Mucosa of descending colon (tissue), 3 donors: Measurements from ENCODE around the gene TCP11L1. TPM values are rescaled to one million over a fixed set of nuclear protein-coding genes. Genes with fewer than 3 reads are reported as not detected.
"Not testable (repeated sequence)": the region's sequence is repeated elsewhere in the genome, so short reads cannot be mapped to it uniquely, and the experiment has no call there.

Experiments
- ATAC-seq: fragments of 200-7000 bp; cut with Tn5 transposase; one replicate; pipeline ENCODE4 v1.9.1; 2020; ENCODE audit warnings: mild to moderate bottlenecking, moderate library complexity
- DNase-seq, 3 donors: peaks; one replicate each; pipeline ENCODE4 v3.0.0-alpha.2; 2020
- H3K36me3 ChIP-seq: fragments of 200-600 bp; one replicate; pipeline ENCODE4 v1.8.0; 2021; ENCODE audit warnings: low read depth, mild to moderate bottlenecking
- H3K4me1 ChIP-seq: fragments of 200-600 bp; one replicate; pipeline ENCODE4 v1.8.0; 2021; ENCODE audit warnings: low read depth, mild to moderate bottlenecking
- H3K4me3 ChIP-seq: fragments of 200-600 bp; one replicate; pipeline ENCODE4 v1.8.0; 2021; ENCODE audit warnings: mild to moderate bottlenecking
- H3K9me3 ChIP-seq: fragments of 200-600 bp; one replicate; pipeline ENCODE4 v1.8.0; 2021; ENCODE audit warnings: mild to moderate bottlenecking
- intact Hi-C, 2 donors: fragments of 100-400 bp; cut with DNase I in 1 of 2; cut with micrococcal nuclease in 1 of 2; formaldehyde crosslinking; loops; one replicate each; pipeline versions ENCODE4 v1.11.0 to v1.11.1; 2022; cut with DNase I, micrococcal nuclease
- total RNA-seq, 3 donors: library from RNA; stranded (reverse); fragmentation: NEBNext Ultra II Directional in 2 of 3; extraction: Animal tissue kit (Norgen Biotek cat#: 25700) in 2 of 3; gene quantifications; one replicate each; pipeline versions ENCODE4 v1.2.1 to v1.2.4, GENCODE V29; 2021 to 2023
- TF ChIP-seq, protein P1 (sequence below): fragments of 200-600 bp; IDR thresholded peaks from one replicate; pipeline ENCODE4 v1.8.0; 2022; ENCODE audit warnings: antibody characterized with exemption, mild to moderate bottlenecking
- donor health status: DM: no; HTN: no; CAD: no; lungs with moderate emphysema.
- donor health status: DM: no; HTN: no; CAD: no.
- donor health status: DM: no; HTN: yes; CAD: no.

Gene TCP11L1
- total RNA-seq, 3 donors from 2014 or later, result 24.8 to 51.6 (median 31.3) TPM

GRCh38 chr11:33109294-33109895 lies 70.0 kb downstream of the TCP11L1 start:
- Histone ChIP-seq H3K36me3 (no peaks in the 10 kb centered on the region), H3K9me3 (no peaks in the 10 kb centered on the region), H3K4me3 (no peak overlapping the region), H3K4me1 (peaks cover 15% of the 10 kb centered on the region)
- ATAC-seq (peak; percentile 40), DNase-seq (no peak)
- intact Hi-C loops, result no loop called here
- TF ChIP-seq, protein P1, sequence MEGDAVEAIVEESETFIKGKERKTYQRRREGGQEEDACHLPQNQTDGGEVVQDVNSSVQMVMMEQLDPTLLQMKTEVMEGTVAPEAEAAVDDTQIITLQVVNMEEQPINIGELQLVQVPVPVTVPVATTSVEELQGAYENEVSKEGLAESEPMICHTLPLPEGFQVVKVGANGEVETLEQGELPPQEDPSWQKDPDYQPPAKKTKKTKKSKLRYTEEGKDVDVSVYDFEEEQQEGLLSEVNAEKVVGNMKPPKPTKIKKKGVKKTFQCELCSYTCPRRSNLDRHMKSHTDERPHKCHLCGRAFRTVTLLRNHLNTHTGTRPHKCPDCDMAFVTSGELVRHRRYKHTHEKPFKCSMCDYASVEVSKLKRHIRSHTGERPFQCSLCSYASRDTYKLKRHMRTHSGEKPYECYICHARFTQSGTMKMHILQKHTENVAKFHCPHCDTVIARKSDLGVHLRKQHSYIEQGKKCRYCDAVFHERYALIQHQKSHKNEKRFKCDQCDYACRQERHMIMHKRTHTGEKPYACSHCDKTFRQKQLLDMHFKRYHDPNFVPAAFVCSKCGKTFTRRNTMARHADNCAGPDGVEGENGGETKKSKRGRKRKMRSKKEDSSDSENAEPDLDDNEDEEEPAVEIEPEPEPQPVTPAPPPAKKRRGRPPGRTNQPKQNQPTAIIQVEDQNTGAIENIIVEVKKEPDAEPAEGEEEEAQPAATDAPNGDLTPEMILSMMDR, result no peak

GRCh38 chr11:33110083-33110482 lies 70.7 kb downstream of the TCP11L1 start:
- DNase-seq (no peak), ATAC-seq (no peak)
- intact Hi-C loops, result no loop called here
- TF ChIP-seq, protein P1, result no peak
- no peaks in the 10 kb centered on the region for H3K36me3 ChIP-seq
- peaks cover 15% of the 10 kb centered on the region for H3K4me1 ChIP-seq
- no peak overlapping the region for H3K4me3 ChIP-seq
- no peaks in the 10 kb centered on the region for H3K9me3 ChIP-seq

GRCh38 chr11:33116535-33116934 lies 77.2 kb downstream of the TCP11L1 start:
- Histone ChIP-seq H3K4me1 (no peaks in the 10 kb centered on the region), H3K4me3 (no peak overlapping the region), H3K36me3 (no peaks in the 10 kb centered on the region), H3K9me3 (no peaks in the 10 kb centered on the region)
- intact Hi-C loops, result no loop called here
- peak; percentile 44 for ATAC-seq
- TF ChIP-seq, protein P1, result no peak
- no peak for DNase-seq

- H3K4me3 ChIP-seq, DNase-seq, ATAC-seq, intact Hi-C loops, H3K36me3 ChIP-seq, H3K4me1 ChIP-seq, H3K9me3 ChIP-seq: not testable (repeated sequence)
Observed at GRCh38 chr11:33122696-33123095, 83.3 kb downstream of the TCP11L1 start.

Other genes with a start within 250 kb of the TCP11L1 start
- gene CCDC73, start 244.9 kb upstream of the TCP11L1 start, total RNA-seq, result not detected
- 10 to 100 TPM in 2 of 3 donors, 1 to 10 TPM in 1; 8.6 to 18.9 (median 15.1) TPM for gene PRRG4, start 209.6 kb upstream of the TCP11L1 start, total RNA-seq
- gene QSER1, start 146.8 kb upstream of the TCP11L1 start, total RNA-seq, result 10 to 100 TPM; 20.3 to 30.1 (median 25.9) TPM
- gene DEPDC7, start 23.7 kb upstream of the TCP11L1 start, total RNA-seq, result 10 to 100 TPM in 1 of 3 donors, 1 to 10 TPM in 2; 7.4 to 10.7 (median 7.6) TPM
- 10 to 100 TPM; 19.2 to 21.9 (median 20.2) TPM for gene CSTF3, start 121.9 kb downstream of the TCP11L1 start, total RNA-seq
- 100 to 1,000 TPM in 1 of 3 donors, 10 to 100 TPM in 2; 67.0 to 254 (median 69.7) TPM for gene HIPK3, start 217.8 kb downstream of the TCP11L1 start, total RNA-seq